ENCODE data around the gene TRAT1.

TRAT1 gene

GRCh38 chr3:108862865-108863798 lies 40.5 kb downstream of the TRAT1 start:
- no peak for DNase-seq

DNA sequence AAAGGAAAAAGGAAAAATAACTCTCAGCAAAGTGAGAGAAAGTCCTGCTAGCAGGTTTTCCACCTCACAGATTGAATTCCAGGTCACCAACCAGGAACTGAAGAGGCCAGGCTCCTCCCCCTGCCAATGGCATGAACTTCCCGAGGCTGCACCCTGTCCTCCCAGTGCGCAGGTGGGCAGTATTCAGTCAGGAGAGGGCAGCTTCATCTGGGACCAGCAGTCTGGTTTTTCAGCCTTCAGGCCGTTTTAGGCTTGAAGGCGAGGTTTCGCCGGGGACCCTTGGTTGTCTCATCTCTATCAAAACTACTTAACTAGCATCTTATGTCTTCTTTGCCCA lies 41.2 kb downstream of the TRAT1 start:
- no peak for DNase-seq

DNA sequence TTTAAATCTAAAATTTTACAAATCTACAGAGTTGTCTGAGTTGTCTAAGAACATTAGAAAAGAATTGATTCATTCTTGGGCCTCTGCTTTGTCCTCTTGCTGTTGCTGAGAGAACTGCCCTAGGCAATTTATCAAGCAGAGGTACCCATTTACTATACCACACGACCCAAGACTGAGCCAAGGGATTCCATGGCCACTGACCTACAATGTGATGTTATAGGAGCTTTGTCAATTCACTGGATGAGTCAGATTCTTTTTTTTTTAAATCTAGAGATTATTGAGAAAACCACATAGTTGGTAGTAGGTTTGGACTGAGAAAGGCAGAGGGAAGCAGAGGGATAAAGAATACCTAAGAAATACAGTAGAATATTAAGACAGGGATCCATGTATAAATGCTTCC lies 55.3 kb downstream of the TRAT1 start:
- no peak for DNase-seq

DNA sequence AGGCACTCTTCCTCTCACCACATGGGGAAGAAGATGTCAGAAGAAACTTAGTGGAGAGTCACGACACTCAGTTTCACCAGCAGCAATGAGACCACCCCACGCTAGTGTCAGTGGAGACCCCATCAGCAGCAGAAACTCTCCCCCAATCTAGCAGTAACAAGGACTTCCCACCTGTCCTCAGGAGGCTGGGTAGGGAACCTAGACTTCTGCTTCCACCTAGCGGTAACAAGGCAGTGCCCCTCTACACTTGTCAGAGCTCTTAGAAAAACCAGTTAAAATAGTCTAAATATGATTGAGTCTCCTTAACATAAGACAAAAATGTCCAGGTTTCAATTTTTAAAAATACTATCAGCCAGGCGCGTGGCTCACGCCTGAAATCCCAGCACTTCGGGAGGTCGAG lies 57.3 kb downstream of the TRAT1 start:
- no peak for DNase-seq

GRCh38 chr3:108882762-108883161 lies 60.2 kb downstream of the TRAT1 start:
- DNase-seq, result no peak

GRCh38 chr3:108883373-108883772 lies 60.8 kb downstream of the TRAT1 start:
- no peak for DNase-seq

- no peak for DNase-seq
Observed at GRCh38 chr3:108887121-108887520, 64.5 kb downstream of the TRAT1 start.

- no peak for DNase-seq
Observed at GRCh38 chr3:108887777-108888176, 65.2 kb downstream of the TRAT1 start.

DNA sequence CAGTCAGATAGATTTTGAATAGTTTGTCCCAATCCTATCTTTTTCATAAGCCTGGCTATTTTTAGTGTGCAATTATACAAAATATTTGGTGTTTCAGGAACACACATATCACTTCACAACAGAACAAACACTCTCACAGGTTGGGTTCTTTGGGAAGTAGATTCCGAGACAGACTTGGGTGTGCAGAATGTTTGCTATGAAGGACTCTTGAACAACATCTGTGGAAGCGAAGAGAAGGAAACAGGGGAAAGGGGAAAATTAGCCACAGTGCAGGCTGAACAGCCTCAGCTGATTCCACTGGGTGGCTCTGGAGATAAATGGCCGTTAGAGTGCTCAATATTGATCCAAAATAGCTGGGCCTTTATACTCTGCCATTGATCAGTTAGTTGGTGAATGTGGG lies 69.2 kb downstream of the TRAT1 start:
- no peak for DNase-seq

DNA sequence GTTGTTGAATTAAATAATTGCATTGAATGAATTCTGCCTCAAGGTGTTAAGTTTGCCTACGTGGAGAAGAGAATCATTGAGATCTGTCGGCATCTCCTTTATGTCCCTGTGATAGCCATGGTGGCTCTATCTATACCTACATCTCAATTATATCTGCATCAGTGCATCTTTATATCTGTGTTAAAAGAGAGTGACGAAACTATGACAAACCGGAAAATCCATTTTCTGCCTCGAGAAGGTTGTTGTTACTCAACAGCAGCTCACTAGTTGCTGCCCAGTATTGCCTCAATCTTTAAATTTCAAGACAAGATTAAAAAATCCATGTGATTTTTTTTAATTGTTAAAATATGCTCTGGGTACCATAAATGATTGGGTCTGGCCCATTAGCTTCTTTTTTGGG lies 72.4 kb downstream of the TRAT1 start:
- DNase-seq, result no peak

GRCh38 chr3:108897883-108898282 lies 75.3 kb downstream of the TRAT1 start:
- no peak for DNase-seq

- DNase-seq, result no peak
Observed at GRCh38 chr3:108899530-108899929, 76.9 kb downstream of the TRAT1 start.

All from NCI-H2171 treated with DMSO at 0.1 percent for 48 hours (cell line).